SK-N-SH treated with all-trans-retinoic acid at 6 μM for 48 hours (cell line): ENCODE measurements around the gene SUOX.

ENCODE experiments used
- ATAC-seq: fragments of 200-7000 bp; cut with Tn5 transposase; 3 replicates; pipeline ENCODE4 v1.9.1; 2020; ENCODE audit warnings: mild to moderate bottlenecking, moderate library complexity
- ARNTL ChIP-seq: fragments of 450-650 bp; formaldehyde crosslinking; IDR thresholded peaks from 2 replicates; pipeline ENCODE4 v1.5.0; 2020; ENCODE audit warnings: low read depth, mild to moderate bottlenecking, moderate library complexity, borderline replicate concordance
- BACH2 ChIP-seq: fragments of 250-450 bp; sonication (Bioruptor Pico); IDR thresholded peaks from 2 replicates; pipeline ENCODE4 v1.9.0; 2021; ENCODE audit warnings: mild to moderate bottlenecking, borderline replicate concordance
- CSDC2 ChIP-seq: fragments of 250-450 bp; sonication (Bioruptor Pico); IDR thresholded peaks from 2 replicates; pipeline ENCODE4 v1.5.0; 2020; ENCODE audit warnings: mild to moderate bottlenecking, moderate library complexity
- ISL1 ChIP-seq: fragments of 250-450 bp; sonication (Bioruptor Pico); IDR thresholded peaks from 2 replicates; pipeline ENCODE4 v2.1.2; 2022; ENCODE audit warnings: mild to moderate bottlenecking, moderate library complexity
- PPARA ChIP-seq: fragments of 250-450 bp; sonication (Bioruptor Pico); IDR thresholded peaks from 2 replicates; pipeline ENCODE4 v1.5.0; 2020; ENCODE audit warnings: mild to moderate bottlenecking, borderline replicate concordance
- TCF4 ChIP-seq: fragments of 250-450 bp; sonication (Bioruptor Pico); IDR thresholded peaks from 2 replicates; pipeline ENCODE4 v1.8.0; 2021; ENCODE audit warnings: mild to moderate bottlenecking, moderate library complexity, borderline replicate concordance
- TOX ChIP-seq: fragments of 250-450 bp; sonication (Bioruptor Pico); IDR thresholded peaks from 2 replicates; pipeline ENCODE4 v1.8.0; 2021; ENCODE audit warnings: mild to moderate bottlenecking, moderate library complexity, borderline replicate concordance
- ZC3H10 ChIP-seq: fragments of 250-450 bp; sonication (Bioruptor Pico); IDR thresholded peaks from 2 replicates; pipeline ENCODE4 v1.5.1; 2021; ENCODE audit warnings: mild to moderate bottlenecking, moderate library complexity
- ZNF565 ChIP-seq: fragments of 450-650 bp; formaldehyde crosslinking; conservative IDR thresholded peaks from 2 replicates; pipeline ENCODE4 v1.5.0; 2020; ENCODE audit warnings: low read depth, mild to moderate bottlenecking, moderate library complexity
- ZNF70 ChIP-seq: fragments of 450-650 bp; formaldehyde crosslinking; IDR thresholded peaks from 2 replicates; pipeline ENCODE4 v1.5.0; 2020; ENCODE audit warnings: mild to moderate bottlenecking, moderate library complexity
- TF ChIP-seq, protein P1 (sequence below): fragments of 250-450 bp; sonication (Bioruptor Pico); IDR thresholded peaks from 2 replicates; pipeline ENCODE4 v1.8.0; 2020; ENCODE audit warnings: mild to moderate bottlenecking, moderate library complexity, borderline replicate concordance
- TF ChIP-seq, protein P2 (sequence below): fragments of 250-450 bp; sonication (Bioruptor Pico); IDR thresholded peaks from 2 replicates; pipeline ENCODE4 v1.5.1; 2020; ENCODE audit warnings: low read depth, mild to moderate bottlenecking, moderate library complexity
- TF ChIP-seq, protein P3 (sequence below): fragments of 250-450 bp; sonication (Bioruptor Pico); IDR thresholded peaks from 2 replicates; pipeline ENCODE4 v1.5.0; 2020; ENCODE audit warnings: mild to moderate bottlenecking, moderate library complexity
- TF ChIP-seq, protein P4 (sequence below): fragments of 250-450 bp; sonication (Bioruptor Pico); IDR thresholded peaks from 2 replicates; pipeline ENCODE4 v1.8.0; 2021; ENCODE audit warnings: low read depth, mild to moderate bottlenecking, moderate library complexity, borderline replicate concordance
- TF ChIP-seq, protein P5 (sequence below): fragments of 250-450 bp; sonication (Bioruptor Pico); IDR thresholded peaks from 2 replicates; pipeline ENCODE4 v1.5.1; 2021; ENCODE audit warnings: mild to moderate bottlenecking, moderate library complexity

SUOX gene

DNA sequence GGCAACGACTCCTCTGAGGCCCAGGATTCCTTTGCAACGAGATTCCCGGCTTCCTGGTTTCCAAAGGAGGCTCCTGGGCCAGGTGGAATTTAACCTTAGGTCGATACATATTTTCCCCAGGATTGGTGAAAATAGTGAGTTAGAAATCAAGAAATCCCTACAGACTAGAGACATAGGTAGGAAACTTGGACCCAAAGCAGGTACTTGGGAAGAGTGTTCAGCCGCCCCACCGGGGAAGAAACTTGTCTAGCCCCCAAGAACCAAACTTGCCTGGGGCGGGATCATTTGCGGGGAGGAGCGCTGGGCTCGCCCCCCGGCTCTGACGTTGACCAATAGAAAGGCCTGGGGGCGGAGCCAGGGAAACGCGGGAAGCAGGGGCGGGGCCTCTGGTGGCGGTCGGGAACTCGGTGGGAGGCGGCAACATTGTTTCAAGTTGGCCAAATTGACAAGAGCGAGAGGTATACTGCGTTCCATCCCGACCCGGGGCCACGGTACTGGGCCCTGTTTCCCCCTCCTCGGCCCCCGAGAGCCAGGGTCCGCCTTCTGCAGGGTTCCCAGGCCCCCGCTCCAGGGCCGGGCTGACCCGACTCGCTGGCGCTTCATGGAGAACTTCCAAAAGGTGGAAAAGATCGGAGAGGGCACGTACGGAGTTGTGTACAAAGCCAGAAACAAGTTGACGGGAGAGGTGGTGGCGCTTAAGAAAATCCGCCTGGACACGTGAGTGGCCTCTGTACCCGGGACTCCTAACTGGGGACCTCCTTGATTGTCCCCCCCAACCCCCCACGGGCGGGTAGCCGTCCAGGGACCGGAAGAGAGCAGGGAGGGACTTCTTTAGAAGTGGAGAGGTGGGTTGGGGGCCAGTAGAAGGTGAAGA, 30.4 kb upstream of the SUOX start, which contains the start of gene CDK2:
CDK2 (plus strand) TSS at position 423 of the 874 bp plus-strand sequence; CDS start at position 602, 179 bp downstream.
- peak; percentile 96 for ATAC-seq
- TF ChIP-seq, protein P1, sequence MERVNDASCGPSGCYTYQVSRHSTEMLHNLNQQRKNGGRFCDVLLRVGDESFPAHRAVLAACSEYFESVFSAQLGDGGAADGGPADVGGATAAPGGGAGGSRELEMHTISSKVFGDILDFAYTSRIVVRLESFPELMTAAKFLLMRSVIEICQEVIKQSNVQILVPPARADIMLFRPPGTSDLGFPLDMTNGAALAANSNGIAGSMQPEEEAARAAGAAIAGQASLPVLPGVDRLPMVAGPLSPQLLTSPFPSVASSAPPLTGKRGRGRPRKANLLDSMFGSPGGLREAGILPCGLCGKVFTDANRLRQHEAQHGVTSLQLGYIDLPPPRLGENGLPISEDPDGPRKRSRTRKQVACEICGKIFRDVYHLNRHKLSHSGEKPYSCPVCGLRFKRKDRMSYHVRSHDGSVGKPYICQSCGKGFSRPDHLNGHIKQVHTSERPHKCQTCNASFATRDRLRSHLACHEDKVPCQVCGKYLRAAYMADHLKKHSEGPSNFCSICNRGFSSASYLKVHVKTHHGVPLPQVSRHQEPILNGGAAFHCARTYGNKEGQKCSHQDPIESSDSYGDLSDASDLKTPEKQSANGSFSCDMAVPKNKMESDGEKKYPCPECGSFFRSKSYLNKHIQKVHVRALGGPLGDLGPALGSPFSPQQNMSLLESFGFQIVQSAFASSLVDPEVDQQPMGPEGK (CRISPR knock-in tag): peak; percentile 18; the same call in 1 of the 2 replicates
- TF ChIP-seq, protein P2, sequence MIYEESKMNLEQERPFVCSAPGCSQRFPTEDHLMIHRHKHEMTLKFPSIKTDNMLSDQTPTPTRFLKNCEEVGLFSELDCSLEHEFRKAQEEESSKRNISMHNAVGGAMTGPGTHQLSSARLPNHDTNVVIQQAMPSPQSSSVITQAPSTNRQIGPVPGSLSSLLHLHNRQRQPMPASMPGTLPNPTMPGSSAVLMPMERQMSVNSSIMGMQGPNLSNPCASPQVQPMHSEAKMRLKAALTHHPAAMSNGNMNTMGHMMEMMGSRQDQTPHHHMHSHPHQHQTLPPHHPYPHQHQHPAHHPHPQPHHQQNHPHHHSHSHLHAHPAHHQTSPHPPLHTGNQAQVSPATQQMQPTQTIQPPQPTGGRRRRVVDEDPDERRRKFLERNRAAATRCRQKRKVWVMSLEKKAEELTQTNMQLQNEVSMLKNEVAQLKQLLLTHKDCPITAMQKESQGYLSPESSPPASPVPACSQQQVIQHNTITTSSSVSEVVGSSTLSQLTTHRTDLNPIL (CRISPR knock-in tag): no peak
- TF ChIP-seq ISL1 (CRISPR knock-in tag): no peak
- TF ChIP-seq, all 23 proteins: peak for 1

DNA sequence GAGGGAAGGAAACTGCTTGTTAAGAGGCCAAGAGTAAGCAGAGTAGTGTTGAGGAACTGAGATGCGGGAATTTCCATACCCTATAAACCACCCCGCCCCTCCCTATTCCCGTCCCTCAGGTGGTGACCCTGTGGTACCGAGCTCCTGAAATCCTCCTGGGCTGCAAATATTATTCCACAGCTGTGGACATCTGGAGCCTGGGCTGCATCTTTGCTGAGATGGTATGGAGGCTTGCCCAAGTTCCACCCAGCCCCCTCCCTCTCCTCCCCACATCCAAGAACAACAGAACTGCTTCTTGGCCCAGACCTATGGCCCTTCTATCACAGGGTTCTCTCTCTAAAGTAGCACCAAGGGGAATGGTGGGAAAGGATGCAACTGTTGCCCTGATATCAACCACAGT, 27.7 kb upstream of the SUOX start:
- no peak for TF ChIP-seq ARNTL
- TF ChIP-seq, protein P2 (CRISPR knock-in tag): no peak
- TF ChIP-seq, protein P3, sequence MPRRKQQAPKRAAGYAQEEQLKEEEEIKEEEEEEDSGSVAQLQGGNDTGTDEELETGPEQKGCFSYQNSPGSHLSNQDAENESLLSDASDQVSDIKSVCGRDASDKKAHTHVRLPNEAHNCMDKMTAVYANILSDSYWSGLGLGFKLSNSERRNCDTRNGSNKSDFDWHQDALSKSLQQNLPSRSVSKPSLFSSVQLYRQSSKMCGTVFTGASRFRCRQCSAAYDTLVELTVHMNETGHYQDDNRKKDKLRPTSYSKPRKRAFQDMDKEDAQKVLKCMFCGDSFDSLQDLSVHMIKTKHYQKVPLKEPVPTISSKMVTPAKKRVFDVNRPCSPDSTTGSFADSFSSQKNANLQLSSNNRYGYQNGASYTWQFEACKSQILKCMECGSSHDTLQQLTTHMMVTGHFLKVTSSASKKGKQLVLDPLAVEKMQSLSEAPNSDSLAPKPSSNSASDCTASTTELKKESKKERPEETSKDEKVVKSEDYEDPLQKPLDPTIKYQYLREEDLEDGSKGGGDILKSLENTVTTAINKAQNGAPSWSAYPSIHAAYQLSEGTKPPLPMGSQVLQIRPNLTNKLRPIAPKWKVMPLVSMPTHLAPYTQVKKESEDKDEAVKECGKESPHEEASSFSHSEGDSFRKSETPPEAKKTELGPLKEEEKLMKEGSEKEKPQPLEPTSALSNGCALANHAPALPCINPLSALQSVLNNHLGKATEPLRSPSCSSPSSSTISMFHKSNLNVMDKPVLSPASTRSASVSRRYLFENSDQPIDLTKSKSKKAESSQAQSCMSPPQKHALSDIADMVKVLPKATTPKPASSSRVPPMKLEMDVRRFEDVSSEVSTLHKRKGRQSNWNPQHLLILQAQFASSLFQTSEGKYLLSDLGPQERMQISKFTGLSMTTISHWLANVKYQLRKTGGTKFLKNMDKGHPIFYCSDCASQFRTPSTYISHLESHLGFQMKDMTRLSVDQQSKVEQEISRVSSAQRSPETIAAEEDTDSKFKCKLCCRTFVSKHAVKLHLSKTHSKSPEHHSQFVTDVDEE (CRISPR knock-in tag): no peak
- TF ChIP-seq, protein P4, sequence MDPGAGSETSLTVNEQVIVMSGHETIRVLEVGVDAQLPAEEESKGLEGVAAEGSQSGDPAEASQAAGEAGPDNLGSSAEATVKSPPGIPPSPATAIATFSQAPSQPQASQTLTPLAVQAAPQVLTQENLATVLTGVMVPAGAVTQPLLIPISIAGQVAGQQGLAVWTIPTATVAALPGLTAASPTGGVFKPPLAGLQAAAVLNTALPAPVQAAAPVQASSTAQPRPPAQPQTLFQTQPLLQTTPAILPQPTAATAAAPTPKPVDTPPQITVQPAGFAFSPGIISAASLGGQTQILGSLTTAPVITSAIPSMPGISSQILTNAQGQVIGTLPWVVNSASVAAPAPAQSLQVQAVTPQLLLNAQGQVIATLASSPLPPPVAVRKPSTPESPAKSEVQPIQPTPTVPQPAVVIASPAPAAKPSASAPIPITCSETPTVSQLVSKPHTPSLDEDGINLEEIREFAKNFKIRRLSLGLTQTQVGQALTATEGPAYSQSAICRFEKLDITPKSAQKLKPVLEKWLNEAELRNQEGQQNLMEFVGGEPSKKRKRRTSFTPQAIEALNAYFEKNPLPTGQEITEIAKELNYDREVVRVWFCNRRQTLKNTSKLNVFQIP (CRISPR knock-in tag): no peak
- ATAC-seq: no peak

DNA sequence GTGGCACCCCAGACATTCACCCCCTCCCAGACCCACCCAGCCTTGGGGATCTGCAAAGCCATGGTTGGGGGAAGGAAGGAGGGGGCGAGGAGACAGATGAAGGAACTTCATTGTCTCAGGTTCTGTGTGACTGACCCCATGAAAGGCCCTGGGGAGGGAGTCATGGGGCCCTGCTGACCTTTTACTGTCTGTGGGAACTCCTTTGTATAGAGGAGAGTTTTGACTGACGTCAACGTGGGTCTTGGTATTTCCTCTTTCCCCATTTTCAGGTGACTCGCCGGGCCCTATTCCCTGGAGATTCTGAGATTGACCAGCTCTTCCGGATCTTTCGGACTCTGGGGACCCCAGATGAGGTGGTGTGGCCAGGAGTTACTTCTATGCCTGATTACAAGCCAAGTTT, 26.3 kb upstream of the SUOX start:
- TF ChIP-seq ARNTL: no peak
- TF ChIP-seq, protein P5, sequence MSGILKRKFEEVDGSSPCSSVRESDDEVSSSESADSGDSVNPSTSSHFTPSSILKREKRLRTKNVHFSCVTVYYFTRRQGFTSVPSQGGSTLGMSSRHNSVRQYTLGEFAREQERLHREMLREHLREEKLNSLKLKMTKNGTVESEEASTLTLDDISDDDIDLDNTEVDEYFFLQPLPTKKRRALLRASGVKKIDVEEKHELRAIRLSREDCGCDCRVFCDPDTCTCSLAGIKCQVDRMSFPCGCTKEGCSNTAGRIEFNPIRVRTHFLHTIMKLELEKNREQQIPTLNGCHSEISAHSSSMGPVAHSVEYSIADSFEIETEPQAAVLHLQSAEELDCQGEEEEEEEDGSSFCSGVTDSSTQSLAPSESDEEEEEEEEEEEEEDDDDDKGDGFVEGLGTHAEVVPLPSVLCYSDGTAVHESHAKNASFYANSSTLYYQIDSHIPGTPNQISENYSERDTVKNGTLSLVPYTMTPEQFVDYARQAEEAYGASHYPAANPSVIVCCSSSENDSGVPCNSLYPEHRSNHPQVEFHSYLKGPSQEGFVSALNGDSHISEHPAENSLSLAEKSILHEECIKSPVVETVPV (CRISPR knock-in tag): no peak
- TF ChIP-seq ZC3H10 (CRISPR knock-in tag): no peak
- no peak for TF ChIP-seq TOX (CRISPR knock-in tag)
- no peak for TF ChIP-seq PPARA (CRISPR knock-in tag)
- TF ChIP-seq ZNF70: no peak
- TF ChIP-seq ISL1 (CRISPR knock-in tag): no peak
- no peak for TF ChIP-seq BACH2 (CRISPR knock-in tag)
- TF ChIP-seq, protein P2 (CRISPR knock-in tag): no peak
- no peak for TF ChIP-seq TCF4 (CRISPR knock-in tag)
- TF ChIP-seq CSDC2: no peak
- no peak for TF ChIP-seq ZNF565 (CRISPR knock-in tag)
- TF ChIP-seq, all 23 proteins: peak for 0
- ATAC-seq: no peak
